Bronchus fibroblast of lung (primary cell): Measurements from ENCODE around the gene GAGE1. TPM values are rescaled to one million over a fixed set of nuclear protein-coding genes. Genes with fewer than 3 reads are reported as not detected.

Source experiments
- total RNA-seq: library from RNA; depleted of rRNA; stranded (reverse); fragments of >200 nt; gene quantifications from 2 replicates; pipeline ENCODE4 v1.2.3, GENCODE V29; 2015

GAGE1 gene, protein sequence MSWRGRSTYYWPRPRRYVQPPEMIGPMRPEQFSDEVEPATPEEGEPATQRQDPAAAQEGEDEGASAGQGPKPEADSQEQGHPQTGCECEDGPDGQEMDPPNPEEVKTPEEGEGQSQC
- total RNA-seq = not detected in 2 replicates

DNA sequence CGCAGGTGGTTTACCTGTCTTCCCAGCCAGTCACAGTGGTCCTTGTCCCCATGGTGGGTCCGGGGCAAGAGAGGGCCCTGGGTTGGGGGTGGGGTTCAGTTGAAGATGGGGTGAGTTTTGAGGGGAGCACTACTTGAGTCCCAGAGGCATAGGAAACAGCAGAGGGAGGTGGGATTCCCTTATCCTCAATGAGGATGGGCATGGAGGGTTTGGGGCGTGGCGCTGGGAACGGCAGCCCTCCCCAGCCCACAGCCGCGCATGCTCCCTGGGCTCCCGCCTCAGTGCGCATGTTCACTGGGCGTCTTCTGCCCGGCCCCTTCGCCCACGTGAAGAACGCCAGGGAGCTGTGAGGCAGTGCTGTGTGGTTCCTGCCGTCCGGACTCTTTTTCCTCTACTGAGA is at the start of gene GAGE1:
GAGE1 (plus strand) TSS at position 301 of the 400 bp plus-strand sequence. CDS start 1,155 bp downstream, outside the sequence.

DNA sequence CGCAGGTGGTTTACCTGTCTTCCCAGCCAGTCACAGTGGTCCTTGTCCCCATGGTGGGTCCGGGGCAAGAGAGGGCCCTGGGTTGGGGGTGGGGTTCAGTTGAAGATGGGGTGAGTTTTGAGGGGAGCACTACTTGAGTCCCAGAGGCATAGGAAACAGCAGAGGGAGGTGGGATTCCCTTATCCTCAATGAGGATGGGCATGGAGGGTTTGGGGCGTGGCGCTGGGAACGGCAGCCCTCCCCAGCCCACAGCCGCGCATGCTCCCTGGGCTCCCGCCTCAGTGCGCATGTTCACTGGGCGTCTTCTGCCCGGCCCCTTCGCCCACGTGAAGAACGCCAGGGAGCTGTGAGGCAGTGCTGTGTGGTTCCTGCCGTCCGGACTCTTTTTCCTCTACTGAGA is 47.8 kb upstream of the GAGE1 start, which contains the start of gene GAGE12E:
GAGE12E (plus strand) TSS at position 301 of the 400 bp plus-strand sequence. CDS start 1,155 bp downstream, outside the sequence.

DNA sequence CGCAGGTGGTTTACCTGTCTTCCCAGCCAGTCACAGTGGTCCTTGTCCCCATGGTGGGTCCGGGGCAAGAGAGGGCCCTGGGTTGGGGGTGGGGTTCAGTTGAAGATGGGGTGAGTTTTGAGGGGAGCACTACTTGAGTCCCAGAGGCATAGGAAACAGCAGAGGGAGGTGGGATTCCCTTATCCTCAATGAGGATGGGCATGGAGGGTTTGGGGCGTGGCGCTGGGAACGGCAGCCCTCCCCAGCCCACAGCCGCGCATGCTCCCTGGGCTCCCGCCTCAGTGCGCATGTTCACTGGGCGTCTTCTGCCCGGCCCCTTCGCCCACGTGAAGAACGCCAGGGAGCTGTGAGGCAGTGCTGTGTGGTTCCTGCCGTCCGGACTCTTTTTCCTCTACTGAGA is 38.3 kb upstream of the GAGE1 start, which contains the start of gene GAGE12F:
GAGE12F (plus strand) TSS at position 301 of the 400 bp plus-strand sequence. CDS start 1,155 bp downstream, outside the sequence.

DNA sequence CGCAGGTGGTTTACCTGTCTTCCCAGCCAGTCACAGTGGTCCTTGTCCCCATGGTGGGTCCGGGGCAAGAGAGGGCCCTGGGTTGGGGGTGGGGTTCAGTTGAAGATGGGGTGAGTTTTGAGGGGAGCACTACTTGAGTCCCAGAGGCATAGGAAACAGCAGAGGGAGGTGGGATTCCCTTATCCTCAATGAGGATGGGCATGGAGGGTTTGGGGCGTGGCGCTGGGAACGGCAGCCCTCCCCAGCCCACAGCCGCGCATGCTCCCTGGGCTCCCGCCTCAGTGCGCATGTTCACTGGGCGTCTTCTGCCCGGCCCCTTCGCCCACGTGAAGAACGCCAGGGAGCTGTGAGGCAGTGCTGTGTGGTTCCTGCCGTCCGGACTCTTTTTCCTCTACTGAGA is 28.7 kb upstream of the GAGE1 start, which contains the start of gene GAGE12G:
GAGE12G (plus strand) TSS at position 301 of the 400 bp plus-strand sequence. CDS start 1,155 bp downstream, outside the sequence.

DNA sequence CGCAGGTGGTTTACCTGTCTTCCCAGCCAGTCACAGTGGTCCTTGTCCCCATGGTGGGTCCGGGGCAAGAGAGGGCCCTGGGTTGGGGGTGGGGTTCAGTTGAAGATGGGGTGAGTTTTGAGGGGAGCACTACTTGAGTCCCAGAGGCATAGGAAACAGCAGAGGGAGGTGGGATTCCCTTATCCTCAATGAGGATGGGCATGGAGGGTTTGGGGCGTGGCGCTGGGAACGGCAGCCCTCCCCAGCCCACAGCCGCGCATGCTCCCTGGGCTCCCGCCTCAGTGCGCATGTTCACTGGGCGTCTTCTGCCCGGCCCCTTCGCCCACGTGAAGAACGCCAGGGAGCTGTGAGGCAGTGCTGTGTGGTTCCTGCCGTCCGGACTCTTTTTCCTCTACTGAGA is 19.2 kb upstream of the GAGE1 start, which contains the start of gene GAGE12H:
GAGE12H (plus strand) TSS at position 301 of the 400 bp plus-strand sequence. CDS start 1,155 bp downstream, outside the sequence.

DNA sequence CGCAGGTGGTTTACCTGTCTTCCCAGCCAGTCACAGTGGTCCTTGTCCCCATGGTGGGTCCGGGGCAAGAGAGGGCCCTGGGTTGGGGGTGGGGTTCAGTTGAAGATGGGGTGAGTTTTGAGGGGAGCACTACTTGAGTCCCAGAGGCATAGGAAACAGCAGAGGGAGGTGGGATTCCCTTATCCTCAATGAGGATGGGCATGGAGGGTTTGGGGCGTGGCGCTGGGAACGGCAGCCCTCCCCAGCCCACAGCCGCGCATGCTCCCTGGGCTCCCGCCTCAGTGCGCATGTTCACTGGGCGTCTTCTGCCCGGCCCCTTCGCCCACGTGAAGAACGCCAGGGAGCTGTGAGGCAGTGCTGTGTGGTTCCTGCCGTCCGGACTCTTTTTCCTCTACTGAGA is 9.6 kb upstream of the GAGE1 start, which contains the start of gene GAGE2A:
GAGE2A (plus strand) TSS at position 301 of the 400 bp plus-strand sequence. CDS start 1,155 bp downstream, outside the sequence.

Other genes with a start within 250 kb of the GAGE1 start
- not detected in 2 replicates for gene GAGE12C, start 66.8 kb upstream of the GAGE1 start, total RNA-seq
- not detected in 2 replicates for gene GAGE12D, start 57.3 kb upstream of the GAGE1 start, total RNA-seq
- not detected in 2 replicates for gene GAGE12E, start 47.7 kb upstream of the GAGE1 start, total RNA-seq
- gene GAGE12F, start 38.2 kb upstream of the GAGE1 start, total RNA-seq = not detected in 2 replicates
- not detected in 2 replicates for gene GAGE12G, start 28.6 kb upstream of the GAGE1 start, total RNA-seq
- not detected in 2 replicates for gene GAGE12H, start 19.1 kb upstream of the GAGE1 start, total RNA-seq
- not detected in 2 replicates for gene GAGE2A, start 9.5 kb upstream of the GAGE1 start, total RNA-seq
- not detected in 2 replicates for gene PAGE1, start 97.0 kb downstream of the GAGE1 start, total RNA-seq
- not detected in 2 replicates for gene PAGE4, start 230.3 kb downstream of the GAGE1 start, total RNA-seq